Left lung (tissue), 10 donors: ENCODE data around the gene NXPH2. TPM values are rescaled to one million over a fixed set of nuclear protein-coding genes. Genes with fewer than 3 reads are reported as not detected.

ENCODE experiments used
- ATAC-seq: fragments of 200-7000 bp; cut with Tn5 transposase; one replicate; pipeline ENCODE4 v1.9.1; 2020; ENCODE audit warnings: moderate library complexity
- DNase-seq, 4 donors: peaks; one replicate each; pipeline ENCODE4 v3.0.0-alpha.2; 2013 to 2020
- H3K27ac ChIP-seq, 2 donors: fragments of 200-600 bp; sonication (generic) in 1 of 2; one replicate each; pipeline versions ENCODE4 v1.5.0 to v1.8.0; 2020 to 2021
- H3K27me3 ChIP-seq, 2 donors: fragments of 200-600 bp; sonication (generic) in 1 of 2; one replicate each; pipeline versions ENCODE4 v1.5.0 to v1.8.0; 2020 to 2021
- H3K36me3 ChIP-seq, 2 donors: fragments of 200-600 bp; sonication (generic) in 1 of 2; one replicate each; pipeline versions ENCODE4 v1.5.0 to v1.8.0; 2020 to 2021
- H3K4me1 ChIP-seq, 2 donors: fragments of 200-600 bp; one replicate each; pipeline ENCODE4 v1.8.0; 2021
- H3K4me3 ChIP-seq, 2 donors: fragments of 200-600 bp; sonication (generic) in 1 of 2; one replicate each; pipeline versions ENCODE4 v1.5.0 to v1.8.0; 2020 to 2021; ENCODE audit warnings: mild to moderate bottlenecking in 1 of 2
- H3K9me3 ChIP-seq, 2 donors: fragments of 200-600 bp; sonication (generic) in 1 of 2; one replicate each; pipeline versions ENCODE4 v1.5.0 to v1.8.0; 2020 to 2021
- intact Hi-C, 2 donors: fragments of 100-400 bp; cut with DNase I; formaldehyde crosslinking; loops; one replicate each; pipeline versions ENCODE4 v1.11.2 to v1.14.2; 2022
- polyA plus RNA-seq, 6 donors: library from polyadenylated mRNA; unstranded; fragments of 120-200 nt; gene quantifications; one replicate each; pipeline ENCODE4 v1.2.1, GENCODE V29; 2013; ENCODE audit not compliant: insufficient read length in 6 of 6
- total RNA-seq, 2 donors: library from RNA; stranded (reverse); fragmentation: NEBNext Ultra II Directional; extraction: Animal tissue kit (Norgen Biotek cat#: 25700); gene quantifications; one replicate each; pipeline ENCODE4 v1.2.1, GENCODE V29; 2021
- TF ChIP-seq, protein P1 (sequence below), 2 donors: fragments of 200-600 bp; sonication (generic) in 1 of 2; IDR thresholded peaks; one replicate each; pipeline versions ENCODE4 v1.5.0 to v1.8.0; 2021; ENCODE audit warnings: antibody characterized with exemption in 2 of 2
- donor health status: DM: no; HTN: yes; CAD: no.
- donor health status: DM: no; HTN: no; CAD: no.

NXPH2 gene
- total and polyA plus RNA-seq, 8 donors = 0.58 to 1.3 (median 1.0) TPM; not detected in 2

DNA sequence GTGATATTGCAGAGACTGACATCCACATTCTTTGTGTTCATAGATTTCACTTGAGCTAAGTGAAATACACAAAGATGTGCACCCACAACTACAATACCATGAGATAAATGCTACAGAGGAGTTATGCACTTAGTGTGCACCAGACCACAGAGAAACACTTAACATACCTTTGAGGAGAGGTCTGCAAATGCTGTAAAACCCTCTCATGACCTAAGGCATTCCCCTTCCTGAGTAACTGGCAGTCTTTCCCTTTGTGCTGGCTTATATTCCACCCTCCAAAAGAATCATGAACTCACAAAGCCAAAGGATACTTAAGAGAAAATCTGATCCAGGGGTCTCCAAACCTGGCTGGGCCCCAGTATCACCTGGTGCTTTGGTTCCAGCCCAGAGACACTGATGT lies 16.2 kb downstream of the NXPH2 start:
- intact Hi-C loops = no loop called here
- no peak for ATAC-seq
- TF ChIP-seq, protein P1, sequence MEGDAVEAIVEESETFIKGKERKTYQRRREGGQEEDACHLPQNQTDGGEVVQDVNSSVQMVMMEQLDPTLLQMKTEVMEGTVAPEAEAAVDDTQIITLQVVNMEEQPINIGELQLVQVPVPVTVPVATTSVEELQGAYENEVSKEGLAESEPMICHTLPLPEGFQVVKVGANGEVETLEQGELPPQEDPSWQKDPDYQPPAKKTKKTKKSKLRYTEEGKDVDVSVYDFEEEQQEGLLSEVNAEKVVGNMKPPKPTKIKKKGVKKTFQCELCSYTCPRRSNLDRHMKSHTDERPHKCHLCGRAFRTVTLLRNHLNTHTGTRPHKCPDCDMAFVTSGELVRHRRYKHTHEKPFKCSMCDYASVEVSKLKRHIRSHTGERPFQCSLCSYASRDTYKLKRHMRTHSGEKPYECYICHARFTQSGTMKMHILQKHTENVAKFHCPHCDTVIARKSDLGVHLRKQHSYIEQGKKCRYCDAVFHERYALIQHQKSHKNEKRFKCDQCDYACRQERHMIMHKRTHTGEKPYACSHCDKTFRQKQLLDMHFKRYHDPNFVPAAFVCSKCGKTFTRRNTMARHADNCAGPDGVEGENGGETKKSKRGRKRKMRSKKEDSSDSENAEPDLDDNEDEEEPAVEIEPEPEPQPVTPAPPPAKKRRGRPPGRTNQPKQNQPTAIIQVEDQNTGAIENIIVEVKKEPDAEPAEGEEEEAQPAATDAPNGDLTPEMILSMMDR (IDR thresholded peaks at IDR 0.05) = no peak

DNA sequence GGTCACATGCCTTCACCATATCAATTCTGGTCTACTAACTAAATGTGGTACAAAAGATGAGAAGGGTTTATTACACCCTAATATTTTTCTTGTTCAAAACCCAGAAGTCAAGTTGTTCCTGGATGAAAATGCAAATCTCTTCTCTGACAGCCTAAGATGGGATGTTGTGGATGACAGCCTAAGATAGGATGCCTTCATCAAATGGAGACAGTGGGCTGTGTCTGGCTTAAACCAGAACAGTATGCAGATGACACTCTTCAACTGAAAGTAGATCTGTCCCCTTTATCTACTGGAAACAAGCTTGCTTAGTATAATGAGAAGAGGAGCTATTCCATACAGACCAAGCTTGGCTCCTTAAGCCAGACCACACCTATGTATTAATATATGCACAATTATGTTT lies 17.7 kb downstream of the NXPH2 start:
- Histone ChIP-seq H3K4me3 (no peak overlapping the region), H3K27ac (no peak overlapping the region), H3K36me3 (no peaks in the 10 kb centered on the region), H3K9me3 (no peaks in the 10 kb centered on the region), H3K4me1 (no peaks in the 10 kb centered on the region), H3K27me3 (no peaks in the 10 kb centered on the region)
- intact Hi-C loops = no loop called here
- no peak for DNase-seq
- TF ChIP-seq, protein P1 (IDR thresholded peaks at IDR 0.05) = no peak
- no peak for ATAC-seq

More for the DNA sequence above, 16.2 kb downstream of the NXPH2 start:
- no peak overlapping the region for H3K4me3 ChIP-seq
- H3K4me1 ChIP-seq = no peaks in the 10 kb centered on the region
- DNase-seq = no peak
- no peaks in the 10 kb centered on the region for H3K9me3 ChIP-seq
- no peaks in the 10 kb centered on the region for H3K27me3 ChIP-seq
- H3K36me3 ChIP-seq = no peaks in the 10 kb centered on the region
- no peak overlapping the region for H3K27ac ChIP-seq

DNA sequence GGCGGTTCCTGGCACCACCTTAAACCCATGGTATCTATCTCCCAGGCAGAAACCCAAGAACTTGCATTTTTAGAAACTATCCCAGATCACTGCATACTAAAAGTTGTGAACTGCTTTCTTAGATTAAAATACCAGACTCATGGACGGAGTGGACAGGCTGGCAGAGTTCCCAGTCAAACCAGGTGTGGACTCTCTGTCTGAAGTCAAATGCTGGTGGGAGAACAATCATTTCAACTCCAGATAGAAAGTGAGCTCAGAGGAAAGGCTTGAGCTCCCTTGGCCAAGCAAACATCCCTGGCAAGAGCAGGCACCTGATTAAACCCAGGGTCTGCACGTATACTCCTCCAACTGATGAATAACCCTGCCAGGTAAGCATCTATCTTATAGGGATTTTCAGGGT lies 19.5 kb downstream of the NXPH2 start:
- Histone ChIP-seq H3K4me1 (no peaks in the 10 kb centered on the region), H3K4me3 (no peak overlapping the region), H3K36me3 (no peaks in the 10 kb centered on the region), H3K27me3 (no peaks in the 10 kb centered on the region), H3K27ac (no peak overlapping the region), H3K9me3 (no peaks in the 10 kb centered on the region)
- ATAC-seq = no peak
- intact Hi-C loops = no loop called here
- TF ChIP-seq, protein P1 (IDR thresholded peaks at IDR 0.05) = no peak
- DNase-seq = peak in 1 of 4 donors; percentile 23

DNA sequence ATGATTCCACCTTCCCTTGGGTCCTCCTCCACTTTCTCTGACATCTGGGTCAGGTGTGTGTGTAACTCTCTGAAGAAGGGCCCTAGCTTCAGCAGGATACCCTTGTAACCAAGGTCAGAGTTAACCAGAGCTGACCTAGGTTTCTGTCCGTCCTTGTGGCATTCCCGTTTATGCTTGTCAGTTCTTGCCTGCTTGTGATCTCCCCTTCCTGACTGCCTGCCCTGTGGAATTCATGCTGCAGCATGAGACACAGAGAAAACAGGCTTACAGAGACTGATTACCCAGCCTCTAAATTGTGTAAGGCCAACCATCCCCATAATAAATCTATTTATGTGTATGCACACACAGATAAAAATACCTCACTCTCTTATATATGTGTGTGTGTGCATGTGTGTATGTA lies 22.8 kb downstream of the NXPH2 start:
- no peak for ATAC-seq
- no peak overlapping the region for H3K27ac ChIP-seq
- H3K9me3 ChIP-seq = peaks cover 0 to 3% of the 10 kb centered on the region in 2 donors
- intact Hi-C loops = no loop called here
- H3K4me1 ChIP-seq = no peaks in the 10 kb centered on the region
- no peak overlapping the region for H3K4me3 ChIP-seq
- TF ChIP-seq, protein P1 (IDR thresholded peaks at IDR 0.05) = no peak
- no peaks in the 10 kb centered on the region for H3K27me3 ChIP-seq
- H3K36me3 ChIP-seq = no peaks in the 10 kb centered on the region
- DNase-seq = no peak

DNA sequence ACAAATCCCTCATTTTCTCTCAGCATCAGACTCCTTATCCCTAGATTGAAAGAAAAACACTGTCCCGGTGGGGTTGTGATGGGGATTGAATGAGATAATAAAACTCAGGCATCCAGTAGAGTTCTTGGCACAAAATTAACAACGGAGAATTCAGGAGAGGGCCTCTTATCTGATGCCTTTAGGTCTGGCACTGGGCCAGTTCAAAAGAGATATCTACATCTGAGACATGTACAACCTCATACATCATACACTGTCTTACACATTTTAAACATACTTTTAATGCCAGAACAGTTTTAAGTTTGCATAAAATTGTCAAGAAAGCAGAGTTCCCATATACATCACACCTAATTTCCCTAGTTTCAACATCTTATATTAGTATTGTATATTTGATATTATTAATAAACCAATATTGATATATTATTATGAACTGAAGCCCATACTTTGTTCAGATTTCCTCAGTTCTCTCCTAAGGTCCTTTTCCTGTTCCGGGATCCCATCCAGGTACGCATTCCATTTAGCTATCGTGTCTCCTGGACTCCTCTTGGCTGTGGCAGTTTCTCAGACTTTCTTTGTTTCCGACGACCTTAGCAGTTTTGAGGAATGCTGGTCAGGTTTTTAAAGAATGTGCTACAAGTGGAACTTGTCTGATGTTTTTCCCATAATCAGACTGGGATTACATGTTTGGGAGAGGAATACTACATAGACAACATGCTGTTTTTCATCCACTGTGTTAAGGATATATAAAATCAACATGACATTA lies 27.8 kb downstream of the NXPH2 start:
- Histone ChIP-seq H3K4me1 (no peaks in the 10 kb centered on the region), H3K36me3 (no peaks in the 10 kb centered on the region), H3K4me3 (no peak overlapping the region), H3K27ac (no peak overlapping the region), H3K27me3 (no peaks in the 10 kb centered on the region), H3K9me3 (peaks cover 0 to 3% of the 10 kb centered on the region in 2 donors)
- intact Hi-C loops = no loop called here
- TF ChIP-seq, protein P1 (IDR thresholded peaks at IDR 0.05) = no peak
- DNase-seq = peak in 2 of 4 donors; percentile 13 to 20
- peak; percentile 49 for ATAC-seq
